22Rv1 (cell line): ENCODE results near the gene CALHM1.

Experiments used
- CTCF ChIP-seq: fragments of 450-650 bp; IDR thresholded peaks from 2 replicates; pipeline ENCODE4 v1.5.1; 2017; ENCODE audit warnings: mild to moderate bottlenecking
- ZFX ChIP-seq: fragments of 450-650 bp; IDR thresholded peaks from 2 replicates; pipeline ENCODE4 v1.6.1; 2017; ENCODE audit warnings: antibody characterized with exemption, borderline replicate concordance

GRCh38 chr10:103448746-103449145, 10.0 kb downstream of the CALHM1 start:
- TF ChIP-seq ZFX, result no peak
- TF ChIP-seq CTCF, result no peak
